GM12801 (cell line): ENCODE data around the gene RD3L.

Experiments
- TF ChIP-seq, protein P1 (sequence below): IDR thresholded peaks from one replicate; pipeline ENCODE4 v1.5.1; 2011; ENCODE audit warnings: control low read depth; ENCODE audit not compliant: insufficient read length; ENCODE audit errors: extremely low read depth

RD3L gene

DNA sequence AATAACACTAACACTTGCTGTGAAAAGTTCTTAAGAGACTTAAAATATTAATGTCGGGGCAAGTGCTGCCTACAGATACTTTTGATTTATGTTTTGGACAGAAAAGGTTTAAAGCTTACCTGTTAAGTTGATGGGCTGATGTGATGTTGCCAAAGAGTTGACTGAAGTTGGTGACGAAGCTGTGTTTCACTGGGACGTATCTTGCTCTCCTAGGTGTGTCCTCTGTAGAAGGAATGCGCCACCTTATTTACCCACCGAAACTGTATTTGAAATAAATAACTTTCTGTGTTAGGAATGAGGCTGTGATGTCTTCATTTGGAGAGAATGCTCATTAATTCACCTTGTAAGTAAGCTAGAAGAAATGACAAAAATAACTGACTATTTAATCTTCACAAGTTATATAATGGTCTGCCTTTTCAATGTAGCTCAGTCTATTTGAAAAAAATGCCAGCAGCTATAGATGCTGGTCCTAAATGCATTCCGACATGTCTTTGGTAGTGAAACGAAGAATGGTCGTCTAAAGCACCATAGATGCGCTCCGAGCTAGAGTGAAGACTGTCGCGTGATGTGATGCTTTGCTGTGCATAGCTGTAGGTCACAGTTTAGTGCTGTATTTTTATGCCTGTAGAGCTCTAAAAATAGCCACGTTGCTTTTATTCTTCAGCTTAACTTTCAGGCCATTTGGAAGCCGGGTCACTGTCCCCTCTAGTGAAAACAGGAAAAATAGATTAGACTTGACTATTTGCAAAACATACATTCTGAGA is at the start of gene RD3L:
TSS of gene RD3L (minus strand) at position 557 of the 764 bp plus-strand sequence. CDS start 834 bp downstream, outside the sequence.
- TF ChIP-seq, protein P1, sequence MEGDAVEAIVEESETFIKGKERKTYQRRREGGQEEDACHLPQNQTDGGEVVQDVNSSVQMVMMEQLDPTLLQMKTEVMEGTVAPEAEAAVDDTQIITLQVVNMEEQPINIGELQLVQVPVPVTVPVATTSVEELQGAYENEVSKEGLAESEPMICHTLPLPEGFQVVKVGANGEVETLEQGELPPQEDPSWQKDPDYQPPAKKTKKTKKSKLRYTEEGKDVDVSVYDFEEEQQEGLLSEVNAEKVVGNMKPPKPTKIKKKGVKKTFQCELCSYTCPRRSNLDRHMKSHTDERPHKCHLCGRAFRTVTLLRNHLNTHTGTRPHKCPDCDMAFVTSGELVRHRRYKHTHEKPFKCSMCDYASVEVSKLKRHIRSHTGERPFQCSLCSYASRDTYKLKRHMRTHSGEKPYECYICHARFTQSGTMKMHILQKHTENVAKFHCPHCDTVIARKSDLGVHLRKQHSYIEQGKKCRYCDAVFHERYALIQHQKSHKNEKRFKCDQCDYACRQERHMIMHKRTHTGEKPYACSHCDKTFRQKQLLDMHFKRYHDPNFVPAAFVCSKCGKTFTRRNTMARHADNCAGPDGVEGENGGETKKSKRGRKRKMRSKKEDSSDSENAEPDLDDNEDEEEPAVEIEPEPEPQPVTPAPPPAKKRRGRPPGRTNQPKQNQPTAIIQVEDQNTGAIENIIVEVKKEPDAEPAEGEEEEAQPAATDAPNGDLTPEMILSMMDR = no peak

DNA sequence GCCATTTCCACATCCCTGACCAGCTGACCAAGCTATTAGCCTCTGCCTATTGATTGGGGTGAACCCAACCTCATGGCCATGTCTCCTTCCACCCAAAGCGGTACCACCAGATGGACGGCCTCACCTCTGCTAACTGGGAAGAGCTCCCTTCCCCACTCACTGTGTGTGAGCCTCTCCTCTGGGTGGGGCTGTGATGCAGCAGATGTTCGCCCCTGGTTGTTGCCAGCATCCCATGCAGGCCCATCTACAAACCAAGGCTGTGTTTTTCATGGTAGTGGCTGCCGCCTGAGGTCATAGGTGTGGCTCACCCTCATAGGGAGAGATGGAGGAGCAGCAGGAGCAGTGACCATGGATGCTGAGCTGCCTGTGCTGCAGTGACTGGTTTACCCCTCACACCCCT is 47.6 kb upstream of the RD3L start:
- TF ChIP-seq, protein P1 = no peak

DNA sequence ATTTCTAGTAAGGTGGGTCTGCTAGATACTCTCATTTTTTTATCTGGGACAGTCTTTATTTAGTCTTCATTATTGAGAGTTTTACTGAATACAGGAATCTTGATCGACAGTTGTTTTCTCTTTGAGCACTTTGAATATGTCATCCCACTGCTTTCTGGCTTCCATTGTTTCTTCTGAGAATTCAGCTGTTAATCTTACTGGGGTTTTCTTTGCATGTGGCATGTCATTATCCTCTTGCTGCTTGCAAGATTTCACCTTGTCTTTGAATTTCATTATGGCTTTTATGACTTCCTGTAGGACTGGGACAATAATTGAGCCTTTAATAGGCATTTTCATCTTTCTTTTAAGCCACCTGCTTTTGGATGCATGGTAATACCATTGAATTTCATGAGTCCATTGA is 46.7 kb upstream of the RD3L start:
- TF ChIP-seq, protein P1 = no peak

DNA sequence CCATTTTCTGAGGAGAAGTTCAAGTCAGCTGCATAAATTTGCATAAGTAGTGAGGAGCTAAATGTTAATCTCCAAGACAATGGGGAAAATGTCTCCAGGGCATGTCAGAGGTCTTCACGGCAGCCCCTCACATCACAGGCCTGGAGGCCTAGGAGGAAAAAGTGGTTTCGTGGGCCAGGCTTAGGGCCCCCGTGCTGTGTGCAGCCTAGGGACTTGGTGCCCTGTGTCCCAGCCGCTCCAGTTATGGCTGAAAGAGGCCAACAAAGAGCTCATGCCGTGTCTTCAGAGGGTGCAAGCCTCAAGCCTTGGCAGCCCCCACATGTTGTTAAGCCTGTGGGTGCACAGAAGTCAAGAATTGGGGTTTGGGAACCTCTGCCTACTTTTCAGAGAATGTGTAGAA is 41.9 kb upstream of the RD3L start:
- TF ChIP-seq, protein P1 = no peak

DNA sequence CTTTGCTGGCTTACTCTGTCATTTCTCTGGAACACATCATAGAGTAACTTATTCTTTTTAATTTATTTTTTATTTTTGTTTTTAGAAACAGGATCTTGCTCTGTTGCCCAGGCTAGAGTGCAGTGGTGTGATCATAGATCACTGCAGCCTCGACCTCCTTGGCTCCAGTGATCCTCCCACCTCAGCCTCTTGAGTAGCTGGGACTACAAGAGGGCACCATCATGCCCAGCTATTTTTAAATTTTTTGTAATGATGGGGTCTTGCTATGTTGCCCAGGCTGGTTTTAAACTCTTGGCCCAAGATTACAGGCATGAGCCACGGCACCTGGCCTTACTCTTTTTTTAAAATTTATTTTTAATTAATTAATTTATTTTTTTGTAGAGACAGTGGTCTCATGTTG is 32.2 kb upstream of the RD3L start:
- TF ChIP-seq, protein P1 = no peak

DNA sequence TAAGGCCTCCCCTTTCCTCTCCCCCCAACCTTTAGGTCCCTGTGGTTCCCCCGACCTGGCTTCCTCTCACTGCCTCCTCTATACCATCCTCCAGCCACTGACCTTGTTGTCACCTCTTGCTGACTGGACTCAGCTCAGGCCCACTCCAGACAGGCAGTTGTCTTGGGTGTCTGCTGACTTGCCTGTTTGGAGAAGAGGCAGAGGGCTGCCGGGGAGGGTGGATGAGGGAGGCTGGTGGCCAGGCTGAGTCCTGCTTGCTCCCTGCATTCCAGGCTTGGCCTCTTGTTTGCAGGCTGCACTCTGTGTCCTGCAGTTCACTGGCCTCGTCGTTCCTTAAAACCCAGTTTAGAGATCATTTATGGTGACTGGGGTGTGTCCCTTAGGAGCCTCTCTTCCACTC is 31.0 kb upstream of the RD3L start:
- TF ChIP-seq, protein P1 = no peak

DNA sequence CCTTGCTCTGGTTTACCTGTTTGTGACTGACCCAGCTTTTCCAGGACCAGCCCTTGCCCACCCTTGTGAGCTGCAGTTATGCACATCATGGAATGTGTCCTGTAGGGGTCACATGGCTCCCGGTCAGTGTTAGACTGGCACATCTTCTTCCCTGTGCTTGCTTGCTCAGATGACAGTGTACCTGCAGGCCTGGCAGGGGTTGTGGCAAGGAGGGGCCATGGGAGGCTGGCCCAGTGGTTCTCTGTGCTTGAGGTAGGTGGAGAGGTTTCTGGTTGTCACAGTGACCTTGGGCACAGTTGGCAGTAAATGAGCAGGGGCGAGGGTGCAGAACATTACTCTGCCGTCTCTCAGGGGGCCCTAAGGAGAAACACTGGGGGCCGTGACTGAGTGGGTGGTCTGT is 27.6 kb upstream of the RD3L start:
- TF ChIP-seq, protein P1 = no peak

DNA sequence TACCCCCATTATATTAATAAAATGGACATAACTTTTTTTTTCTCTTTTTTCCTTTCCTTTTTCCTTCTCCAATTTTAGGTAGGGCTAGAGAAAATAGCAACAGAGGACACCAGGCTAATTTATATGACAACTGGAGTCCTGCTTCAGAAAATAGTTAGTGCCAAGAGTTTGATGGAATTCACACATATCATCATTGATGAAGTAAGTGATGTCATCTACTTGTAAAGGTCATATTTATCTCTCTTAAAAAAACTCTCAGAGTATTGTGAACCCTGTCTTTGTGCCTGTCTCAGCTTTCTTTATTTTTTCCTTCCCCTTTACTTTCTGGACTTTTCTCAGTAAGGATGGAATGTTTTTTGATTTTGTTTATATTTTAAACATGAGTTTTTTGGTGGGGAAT is 24.3 kb upstream of the RD3L start:
- TF ChIP-seq, protein P1 = no peak
